ENCODE measurements around the gene MYLK.
"Not testable (repeated sequence)": the region's sequence is repeated elsewhere in the genome, so short reads cannot be mapped to it uniquely, and the experiment has no call there.

The MYLK gene, protein sequence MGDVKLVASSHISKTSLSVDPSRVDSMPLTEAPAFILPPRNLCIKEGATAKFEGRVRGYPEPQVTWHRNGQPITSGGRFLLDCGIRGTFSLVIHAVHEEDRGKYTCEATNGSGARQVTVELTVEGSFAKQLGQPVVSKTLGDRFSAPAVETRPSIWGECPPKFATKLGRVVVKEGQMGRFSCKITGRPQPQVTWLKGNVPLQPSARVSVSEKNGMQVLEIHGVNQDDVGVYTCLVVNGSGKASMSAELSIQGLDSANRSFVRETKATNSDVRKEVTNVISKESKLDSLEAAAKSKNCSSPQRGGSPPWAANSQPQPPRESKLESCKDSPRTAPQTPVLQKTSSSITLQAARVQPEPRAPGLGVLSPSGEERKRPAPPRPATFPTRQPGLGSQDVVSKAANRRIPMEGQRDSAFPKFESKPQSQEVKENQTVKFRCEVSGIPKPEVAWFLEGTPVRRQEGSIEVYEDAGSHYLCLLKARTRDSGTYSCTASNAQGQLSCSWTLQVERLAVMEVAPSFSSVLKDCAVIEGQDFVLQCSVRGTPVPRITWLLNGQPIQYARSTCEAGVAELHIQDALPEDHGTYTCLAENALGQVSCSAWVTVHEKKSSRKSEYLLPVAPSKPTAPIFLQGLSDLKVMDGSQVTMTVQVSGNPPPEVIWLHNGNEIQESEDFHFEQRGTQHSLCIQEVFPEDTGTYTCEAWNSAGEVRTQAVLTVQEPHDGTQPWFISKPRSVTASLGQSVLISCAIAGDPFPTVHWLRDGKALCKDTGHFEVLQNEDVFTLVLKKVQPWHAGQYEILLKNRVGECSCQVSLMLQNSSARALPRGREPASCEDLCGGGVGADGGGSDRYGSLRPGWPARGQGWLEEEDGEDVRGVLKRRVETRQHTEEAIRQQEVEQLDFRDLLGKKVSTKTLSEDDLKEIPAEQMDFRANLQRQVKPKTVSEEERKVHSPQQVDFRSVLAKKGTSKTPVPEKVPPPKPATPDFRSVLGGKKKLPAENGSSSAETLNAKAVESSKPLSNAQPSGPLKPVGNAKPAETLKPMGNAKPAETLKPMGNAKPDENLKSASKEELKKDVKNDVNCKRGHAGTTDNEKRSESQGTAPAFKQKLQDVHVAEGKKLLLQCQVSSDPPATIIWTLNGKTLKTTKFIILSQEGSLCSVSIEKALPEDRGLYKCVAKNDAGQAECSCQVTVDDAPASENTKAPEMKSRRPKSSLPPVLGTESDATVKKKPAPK (N-terminal part only)
- long read RNA-seq, donor 1, full-length matches to known transcripts, result 7 of 21 reads
- long read RNA-seq, donor 1, partial matches to known transcripts, result 14 of 21 reads
- long read RNA-seq, donor 1, other reads (novel, unspliced or antisense), result 0 of 21 reads
- long read RNA-seq, donor 2, full-length matches to known transcripts, result 5 of 19 reads
- long read RNA-seq, donor 2, partial matches to known transcripts, result 14 of 19 reads
- long read RNA-seq, donor 2, other reads (novel, unspliced or antisense), result 0 of 19 reads
- long read RNA-seq, donor 3, full-length matches to known transcripts, result 5 of 38 reads
- long read RNA-seq, donor 3, partial matches to known transcripts, result 33 of 38 reads
- long read RNA-seq, donor 3, other reads (novel, unspliced or antisense), result 0 of 38 reads
- long read RNA-seq, donor 4, full-length matches to known transcripts, result 3 of 15 reads
- long read RNA-seq, donor 4, partial matches to known transcripts, result 12 of 15 reads
- long read RNA-seq, donor 4, other reads (novel, unspliced or antisense), result 0 of 15 reads
- long read RNA-seq, donor 5, full-length matches to known transcripts, result 3 of 10 reads
- long read RNA-seq, donor 5, partial matches to known transcripts, result 7 of 10 reads
- long read RNA-seq, donor 5, other reads (novel, unspliced or antisense), result 0 of 10 reads
- long read RNA-seq, donor 6, full-length matches to known transcripts, result 4 of 13 reads
- long read RNA-seq, donor 6, partial matches to known transcripts, result 9 of 13 reads
- long read RNA-seq, donor 6, other reads (novel, unspliced or antisense), result 0 of 13 reads
- long read RNA-seq, donor 7, full-length matches to known transcripts, result 5 of 33 reads
- long read RNA-seq, donor 7, partial matches to known transcripts, result 28 of 33 reads
- long read RNA-seq, donor 7, other reads (novel, unspliced or antisense), result 0 of 33 reads
- long read RNA-seq, donor 8, full-length matches to known transcripts, result 7 of 31 reads
- long read RNA-seq, donor 8, partial matches to known transcripts, result 24 of 31 reads
- long read RNA-seq, donor 8, other reads (novel, unspliced or antisense), result 0 of 31 reads

DNA sequence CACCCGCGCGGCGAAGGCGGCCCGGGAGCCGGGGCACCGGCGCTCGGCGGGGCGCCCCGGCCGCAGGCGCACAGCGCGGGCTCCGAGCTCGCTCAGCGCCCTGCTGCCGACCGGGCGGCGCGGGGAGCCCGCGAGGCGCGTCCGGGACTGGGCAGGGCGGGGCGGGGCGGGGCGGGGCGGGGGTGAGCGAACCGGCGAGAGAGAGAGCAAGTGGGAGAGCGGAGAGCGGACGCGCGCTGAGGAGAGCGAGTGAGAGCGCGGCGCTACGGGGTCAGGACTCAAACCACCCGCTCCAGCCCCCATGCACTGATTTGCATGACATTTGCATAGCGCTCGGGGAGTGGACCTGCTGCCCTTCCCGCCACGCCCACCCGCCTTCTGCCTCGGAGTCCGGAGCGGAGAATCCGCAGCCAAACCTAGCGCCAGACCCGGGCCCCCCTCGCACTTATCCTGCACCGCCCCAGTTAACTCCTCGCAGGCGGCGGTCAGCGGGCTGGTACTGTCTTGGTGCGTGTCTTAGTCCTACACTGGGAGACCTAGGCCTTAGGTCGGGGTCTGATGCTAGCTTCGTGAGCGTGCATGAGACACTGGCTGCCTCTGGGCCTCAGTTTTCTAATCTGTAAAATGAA is at the start of gene MYLK:
Gene MYLK (minus strand): TSS at position 130 of the 629 bp plus-strand sequence. CDS start 90,491 bp downstream, outside the sequence.
- DNase-seq, result peak; percentile 72

DNA sequence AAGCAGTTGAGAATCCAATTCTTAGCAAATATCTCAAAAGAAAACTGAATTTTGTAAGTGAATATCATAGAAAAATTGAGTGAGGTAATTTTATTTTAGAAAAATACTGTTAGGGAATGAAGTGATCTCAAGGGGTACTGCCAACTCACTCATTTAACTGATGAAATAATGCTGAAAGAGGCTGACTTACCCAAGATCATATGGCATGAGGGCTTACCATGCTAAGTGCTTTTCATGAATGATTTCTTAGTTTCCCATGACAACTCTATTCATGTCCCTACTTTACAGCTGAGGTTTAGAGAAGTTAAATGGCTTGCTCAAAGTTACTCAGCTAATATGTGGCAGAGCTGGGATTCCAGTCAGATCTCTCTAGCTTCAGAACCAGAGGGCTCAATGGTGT is 46.3 kb upstream of the MYLK start:
- no peak for DNase-seq

DNA sequence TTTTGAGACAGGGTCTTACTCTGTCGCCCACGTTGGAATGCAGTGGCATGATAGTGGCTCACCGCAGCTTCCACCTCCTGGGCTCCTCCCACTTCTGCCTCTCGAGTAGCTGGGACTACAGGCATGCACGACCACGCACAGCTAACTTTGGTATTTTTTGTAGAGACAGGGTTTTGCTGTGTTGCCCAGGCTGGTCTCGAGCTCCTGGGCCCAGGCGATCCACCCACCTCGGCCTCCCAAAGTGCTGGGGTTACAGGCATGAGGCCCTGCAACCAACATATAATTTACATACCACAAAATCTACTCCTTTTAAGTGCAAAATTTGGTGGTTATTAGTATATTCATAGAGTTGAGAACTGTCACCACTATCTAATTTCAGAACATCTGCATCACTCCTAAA is 45.2 kb upstream of the MYLK start:
- DNase-seq, result no peak

DNA sequence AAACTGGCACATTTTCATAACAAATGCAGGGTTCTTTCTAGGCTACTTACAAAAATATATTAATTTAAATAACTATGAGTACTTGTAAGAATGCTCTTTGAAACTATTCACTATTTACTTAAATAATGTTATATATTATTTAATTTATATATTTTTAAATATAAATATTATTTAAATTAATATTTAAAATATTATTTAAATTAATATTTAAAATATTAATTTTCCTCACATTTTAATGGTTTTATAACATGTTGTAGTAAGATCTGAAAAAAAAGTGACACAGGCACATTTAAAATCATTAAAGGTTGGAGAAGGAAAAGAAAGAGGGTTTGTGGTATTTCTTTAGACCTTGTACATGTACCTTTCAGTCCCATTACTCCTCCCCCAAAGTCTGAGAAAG is 42.3 kb upstream of the MYLK start:
- no peak for DNase-seq

DNA sequence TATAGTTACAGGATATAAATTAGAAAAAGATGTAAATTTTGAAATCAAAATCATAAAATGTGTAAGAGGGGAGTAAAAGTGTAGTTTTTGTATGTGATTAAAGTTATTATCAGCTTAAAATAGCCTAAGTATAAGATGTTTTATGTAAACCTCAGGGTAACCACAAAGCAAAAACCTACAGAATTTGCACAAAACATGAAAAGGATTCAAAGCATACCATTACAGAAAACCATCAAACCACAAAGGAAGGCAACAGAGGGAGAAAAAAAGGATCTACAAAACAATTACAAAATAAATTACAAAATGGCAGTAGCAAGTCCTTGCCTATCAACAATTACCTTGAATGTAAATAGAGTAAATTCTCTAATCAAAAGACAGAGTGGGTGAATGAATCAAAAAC is 36.7 kb upstream of the MYLK start:
- no peak for DNase-seq

DNA sequence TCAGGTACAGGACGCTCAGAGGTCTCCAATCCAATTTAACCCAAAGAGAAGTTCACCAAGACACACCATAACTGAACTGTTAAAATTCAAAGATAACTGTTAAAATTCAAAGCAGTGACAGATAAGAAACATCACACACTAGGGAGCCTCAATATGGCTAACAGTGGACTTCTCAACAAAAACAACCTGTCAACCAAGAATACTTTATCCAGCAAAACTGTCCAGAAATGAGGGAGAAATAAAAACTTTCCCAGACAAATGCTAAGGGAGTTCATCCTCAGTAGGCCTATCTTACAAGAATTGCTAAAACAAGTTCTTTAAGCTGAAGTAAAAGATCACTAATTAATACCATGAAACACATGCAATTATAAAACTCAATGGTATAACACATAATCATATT is 36.3 kb upstream of the MYLK start:
- DNase-seq, result no peak

DNA sequence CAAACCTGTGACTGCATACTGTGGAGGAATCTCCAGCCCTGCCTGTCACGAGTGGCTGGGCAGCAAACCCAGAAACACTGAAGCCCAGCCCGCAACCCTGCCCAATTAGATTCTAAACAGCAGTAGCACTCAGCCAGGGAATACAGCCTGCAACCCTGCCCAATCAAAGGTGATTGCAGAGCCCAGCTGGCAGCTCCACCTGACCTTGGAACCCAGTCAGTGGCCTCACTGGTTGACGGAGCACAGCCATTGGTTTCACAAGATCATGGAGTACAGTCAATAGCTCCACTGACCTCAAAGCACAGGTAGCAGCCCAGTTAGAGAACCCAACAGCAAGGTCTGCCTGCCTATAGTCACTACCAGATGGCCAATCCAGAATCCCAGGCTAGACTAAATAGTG is 35.2 kb upstream of the MYLK start:
- DNase-seq, result no peak

DNA sequence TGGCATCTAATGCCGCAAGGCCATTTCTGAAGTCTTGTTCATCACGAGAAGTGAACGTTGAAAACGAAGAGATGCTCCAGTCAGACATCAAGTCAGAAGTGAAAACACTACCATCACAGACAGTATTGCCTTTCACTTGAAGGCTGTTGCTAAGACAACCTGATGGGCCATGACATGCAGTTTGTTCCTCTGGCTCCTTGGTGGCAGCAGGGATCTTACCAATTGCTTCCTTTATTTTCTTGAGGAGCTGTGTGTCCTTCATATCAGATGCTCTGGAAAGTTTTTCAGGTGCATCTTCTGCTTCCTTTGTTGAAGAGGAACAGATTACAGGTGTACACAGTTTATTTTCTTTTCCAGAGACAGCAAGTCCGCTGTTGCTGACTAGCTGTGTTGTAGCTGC is 30.7 kb upstream of the MYLK start:
- no peak for DNase-seq

DNA sequence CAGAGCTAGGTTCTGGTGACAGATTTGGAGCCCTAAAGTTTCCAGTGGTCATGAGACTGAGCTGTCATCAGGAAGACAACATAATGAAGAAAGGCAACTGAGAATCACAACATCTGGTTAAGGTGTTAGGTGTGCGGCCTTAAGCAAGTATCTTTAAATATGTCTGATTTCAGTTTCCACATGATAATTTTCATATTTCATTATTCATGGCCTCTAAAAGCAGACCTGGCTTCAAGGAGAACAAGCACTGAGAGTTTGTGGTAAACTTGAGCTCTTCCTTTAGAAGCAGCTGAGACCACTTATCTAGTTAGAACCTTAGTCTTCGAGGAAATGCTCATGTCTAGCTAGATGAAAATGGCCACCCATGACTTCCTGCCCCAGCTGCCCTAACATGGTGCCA is 25.7 kb upstream of the MYLK start:
- no peak for DNase-seq

DNA sequence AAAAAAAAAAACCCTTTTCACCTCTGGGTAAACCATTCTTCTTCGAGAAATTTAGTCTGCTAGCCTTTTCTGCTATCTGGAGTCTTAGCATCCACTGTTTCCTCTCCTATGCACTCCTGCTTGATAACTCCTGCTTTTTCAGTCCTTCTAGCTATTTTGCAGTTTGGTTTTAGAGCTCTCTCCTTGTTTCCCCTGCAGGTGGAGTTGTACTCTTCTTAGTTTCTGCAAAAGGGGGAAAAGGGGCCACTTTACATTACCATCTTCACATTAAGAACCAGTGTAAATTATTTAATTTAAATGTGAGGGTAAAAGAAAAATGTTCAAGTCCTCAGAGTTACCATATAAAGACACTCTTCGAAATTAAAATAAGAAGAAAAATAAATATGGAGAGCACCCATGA is 23.6 kb upstream of the MYLK start:
- DNase-seq, result no peak

DNA sequence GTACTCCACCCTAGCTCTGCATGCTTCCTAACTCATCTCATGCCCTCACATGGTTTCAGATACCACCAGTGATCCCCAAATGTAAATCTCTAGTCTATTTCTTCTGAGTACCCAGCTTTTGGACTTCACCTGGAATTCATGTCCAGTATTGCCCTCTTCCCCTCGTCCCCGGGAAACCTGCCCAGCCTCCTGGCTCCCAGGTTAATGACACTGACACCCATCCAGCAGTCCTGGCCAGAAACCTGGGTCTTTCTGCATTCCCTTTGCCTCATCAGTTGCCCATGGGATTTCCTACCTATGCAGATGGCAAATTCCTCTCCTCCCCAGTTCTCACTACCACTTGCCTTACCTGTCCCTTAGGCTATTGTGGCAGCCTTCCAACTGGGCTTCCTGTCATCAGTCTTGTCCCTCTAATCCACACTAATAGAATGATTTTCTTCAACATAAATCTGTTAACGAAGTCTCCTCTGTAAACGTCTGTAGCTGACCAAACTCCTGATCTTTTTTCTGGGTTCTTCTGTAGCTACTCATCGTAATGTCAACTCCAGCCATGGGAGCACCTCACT is 15.3 kb upstream of the MYLK start:
- no peak for DNase-seq

DNA sequence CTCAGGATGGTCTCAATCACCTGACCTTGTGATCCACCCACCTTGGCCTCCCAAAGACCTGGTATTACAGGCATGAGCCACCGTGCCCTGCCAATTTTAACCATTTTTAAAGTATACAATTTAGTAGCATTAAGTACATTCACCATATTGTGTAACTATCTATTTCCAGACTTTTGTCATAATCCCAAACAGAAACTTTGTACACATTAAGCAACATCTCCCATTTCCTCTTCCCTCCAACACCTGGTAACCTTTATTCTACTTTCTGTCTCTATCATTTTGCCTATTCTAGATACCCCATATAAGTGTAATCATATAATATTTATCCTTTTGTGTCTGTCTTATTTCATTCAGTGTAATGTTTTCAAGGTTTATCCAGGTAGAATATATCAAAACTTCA is 8.9 kb upstream of the MYLK start:
- DNase-seq, result no peak

DNA sequence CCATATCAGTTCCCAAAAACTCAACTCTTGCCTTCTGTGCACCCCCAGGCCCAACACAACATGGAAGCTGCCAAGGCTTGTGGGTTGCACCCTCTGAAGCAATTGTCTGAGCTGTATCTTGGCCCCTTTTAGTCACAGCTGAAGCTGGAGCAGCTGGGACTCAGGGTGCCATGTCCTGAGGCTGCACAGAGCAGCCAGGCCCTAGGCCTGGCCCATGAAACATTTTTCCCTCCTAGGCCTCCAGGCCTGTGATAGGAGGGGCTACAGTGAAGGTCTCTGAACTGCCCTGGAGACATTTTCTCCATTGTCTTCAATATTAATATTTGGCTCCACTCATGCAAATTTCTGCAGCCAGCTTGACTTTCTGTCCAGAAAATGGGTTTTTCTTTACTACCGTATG is 8.1 kb upstream of the MYLK start:
- DNase-seq, result no peak

DNA sequence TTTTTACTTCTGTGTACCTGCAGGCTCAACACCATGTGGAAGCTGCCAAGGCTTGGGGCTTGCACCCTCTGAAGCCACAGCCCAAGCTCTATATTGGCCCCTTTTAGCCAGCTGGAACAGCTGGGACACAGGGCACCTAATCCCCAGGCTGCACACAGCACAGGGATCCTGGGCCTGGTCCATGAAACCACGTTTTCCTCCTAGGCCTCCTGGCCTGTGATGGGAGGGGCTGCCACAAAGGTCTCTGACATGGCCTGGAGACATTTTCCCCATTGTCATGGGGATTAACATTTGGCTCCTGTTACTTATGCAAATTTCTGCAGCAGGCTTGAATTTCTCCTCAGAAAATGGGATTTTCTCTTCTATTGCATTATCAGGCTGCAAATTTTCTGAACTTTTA is 6.9 kb upstream of the MYLK start:
- DNase-seq, result not testable (repeated sequence)

DNA sequence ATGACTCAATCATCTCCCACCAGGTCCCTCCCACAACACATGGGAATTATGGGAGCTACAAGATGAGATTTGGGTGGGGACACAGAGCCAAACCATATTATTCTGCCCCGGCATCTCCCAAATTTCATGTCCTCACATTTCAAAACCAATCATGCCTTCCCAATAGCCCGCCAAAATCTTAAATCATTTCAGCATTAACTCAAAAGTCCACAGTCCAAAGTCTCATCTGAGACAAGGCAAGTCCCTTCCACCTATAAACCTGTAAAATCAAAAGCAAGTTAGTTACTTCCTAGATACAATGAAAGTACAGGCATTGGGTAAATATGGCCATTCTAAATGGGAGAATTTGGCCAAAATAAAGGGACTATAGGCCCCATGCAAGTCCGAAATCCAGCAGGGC is 6.0 kb upstream of the MYLK start:
- not testable (repeated sequence) for DNase-seq

DNA sequence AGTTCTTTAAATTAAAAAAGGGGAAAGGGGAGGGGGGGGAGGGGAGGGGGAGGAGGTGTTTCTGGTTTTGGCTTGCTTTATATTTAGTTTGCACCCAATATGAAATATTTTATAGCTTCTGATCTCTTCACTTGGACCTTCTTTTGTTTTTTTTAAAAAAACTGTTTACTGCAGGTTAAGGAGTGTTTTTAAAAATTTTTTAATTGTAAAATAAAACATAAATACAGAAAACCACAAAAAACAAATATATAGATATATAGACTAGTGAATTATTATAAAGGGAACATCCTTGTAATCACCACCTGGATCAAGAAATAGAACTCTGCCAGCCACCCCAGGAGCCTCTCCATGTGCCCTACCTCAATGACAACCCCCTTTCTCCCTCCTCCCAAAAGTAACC is 861 bp upstream of the MYLK start:
- no peak for DNase-seq

DNA sequence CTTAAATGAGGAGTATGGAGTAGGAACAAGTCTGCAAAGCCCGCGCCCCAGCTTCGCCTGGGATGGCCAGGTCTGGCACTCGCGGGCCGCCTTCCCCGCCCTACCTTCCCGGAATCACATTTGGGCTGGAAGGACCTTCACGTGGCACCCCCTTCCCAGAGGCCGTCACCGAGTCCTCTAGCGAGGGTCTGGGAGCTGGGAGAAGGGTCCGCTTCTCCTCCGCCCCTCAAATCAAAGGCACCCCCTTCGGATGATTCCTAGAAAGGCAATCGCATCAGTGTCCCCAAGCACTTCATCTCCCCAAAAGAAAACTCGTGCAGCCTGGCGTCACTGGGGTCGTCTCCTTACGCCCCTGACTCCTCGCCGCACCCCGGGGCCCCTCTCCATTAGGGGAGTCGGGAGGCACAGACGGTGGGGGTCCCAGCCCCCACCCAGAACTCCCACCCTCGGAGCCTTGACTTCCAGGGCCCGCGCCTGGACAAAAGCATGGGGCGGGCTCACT is 380 bp downstream of the MYLK start:
- peak; percentile 71 for DNase-seq

DNA sequence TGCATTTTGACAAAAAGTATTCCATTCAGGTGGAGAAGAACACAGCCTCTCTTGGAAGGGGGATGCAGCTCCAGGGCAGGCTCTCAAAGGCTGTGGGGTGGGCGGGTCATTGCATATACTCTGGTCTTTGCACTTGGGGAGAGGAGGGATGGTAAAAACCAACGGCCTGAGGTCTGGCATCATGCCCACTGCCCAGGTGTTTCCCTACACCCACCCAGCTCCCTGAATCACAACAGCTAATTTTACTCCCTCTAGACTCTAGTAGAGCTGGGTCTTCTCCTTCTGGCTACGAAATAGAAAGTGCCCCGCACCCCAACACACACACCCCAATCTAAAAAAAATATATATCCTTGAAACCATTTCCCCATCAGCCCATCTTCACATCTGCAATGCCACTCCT is 1.0 kb downstream of the MYLK start:
- DNase-seq, result no peak

DNA sequence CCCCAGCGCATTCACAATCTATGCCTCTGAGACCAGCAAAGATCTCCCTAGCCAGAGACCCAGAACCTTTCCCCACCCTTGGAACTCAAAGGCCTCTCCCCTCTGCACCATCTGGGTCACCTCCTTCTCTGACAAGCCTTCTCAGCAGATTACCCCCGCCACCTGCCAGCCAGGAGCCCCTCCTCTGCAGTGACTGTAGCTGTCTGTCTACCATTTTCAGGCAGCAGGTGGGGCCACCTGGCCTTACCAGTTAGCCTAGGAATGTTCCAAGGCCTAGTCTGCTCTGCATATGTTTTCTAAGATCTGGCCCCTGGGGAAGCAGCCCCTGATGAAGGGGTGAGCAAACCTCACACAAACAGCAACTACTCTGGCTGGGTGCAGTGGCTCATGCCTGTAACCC is 2.4 kb downstream of the MYLK start:
- DNase-seq, result no peak
